Ishikawa (cell line): Measurements from ENCODE around the gene ANAPC4.

Experiments used
- CEBPB ChIP-seq: IDR thresholded peaks from 2 replicates; pipeline ENCODE4 v1.6.1; 2012
- CREB1 ChIP-seq: IDR thresholded peaks from 2 replicates; pipeline ENCODE4 v1.6.1; 2012; ENCODE audit warnings: low read depth
- EGR1 ChIP-seq: IDR thresholded peaks from 2 replicates; pipeline ENCODE4 v1.6.1; 2012
- EP300 ChIP-seq: IDR thresholded peaks from 2 replicates; pipeline ENCODE4 v1.6.1; 2012; ENCODE audit warnings: borderline replicate concordance
- FOXM1 ChIP-seq: IDR thresholded peaks from 2 replicates; pipeline ENCODE4 v1.6.1; 2012; ENCODE audit warnings: low read depth, borderline replicate concordance
- NFIC ChIP-seq: IDR thresholded peaks from 2 replicates; pipeline ENCODE4 v1.6.1; 2012
- RAD21 ChIP-seq: IDR thresholded peaks from 2 replicates; pipeline ENCODE4 v1.6.1; 2012; ENCODE audit warnings: low read depth
- TAF1 ChIP-seq: IDR thresholded peaks from 2 replicates; pipeline ENCODE4 v1.6.1; 2012; ENCODE audit warnings: low read depth, mild to moderate bottlenecking
- TCF12 ChIP-seq: IDR thresholded peaks from 2 replicates; pipeline ENCODE4 v1.6.1; 2012; ENCODE audit warnings: low read depth
- TEAD4 ChIP-seq: IDR thresholded peaks from 2 replicates; pipeline ENCODE4 v1.6.1; 2012
- YY1 ChIP-seq: IDR thresholded peaks from 2 replicates; pipeline ENCODE4 v1.6.1; 2012; ENCODE audit warnings: low read depth
- ZBTB7A ChIP-seq: IDR thresholded peaks from 2 replicates; pipeline ENCODE4 v1.6.1; 2012; ENCODE audit warnings: low read depth
- TF ChIP-seq, protein P1 (sequence below): IDR thresholded peaks from 2 replicates; pipeline ENCODE4 v1.6.1; 2012
- TF ChIP-seq, protein P2 (sequence below): IDR thresholded peaks from 2 replicates; pipeline ENCODE4 v1.6.1; 2012; ENCODE audit warnings: low read depth, mild to moderate bottlenecking
- TF ChIP-seq, protein P3 (sequence below): IDR thresholded peaks from 2 replicates; pipeline ENCODE4 v1.6.1; 2012

The ANAPC4 gene

DNA sequence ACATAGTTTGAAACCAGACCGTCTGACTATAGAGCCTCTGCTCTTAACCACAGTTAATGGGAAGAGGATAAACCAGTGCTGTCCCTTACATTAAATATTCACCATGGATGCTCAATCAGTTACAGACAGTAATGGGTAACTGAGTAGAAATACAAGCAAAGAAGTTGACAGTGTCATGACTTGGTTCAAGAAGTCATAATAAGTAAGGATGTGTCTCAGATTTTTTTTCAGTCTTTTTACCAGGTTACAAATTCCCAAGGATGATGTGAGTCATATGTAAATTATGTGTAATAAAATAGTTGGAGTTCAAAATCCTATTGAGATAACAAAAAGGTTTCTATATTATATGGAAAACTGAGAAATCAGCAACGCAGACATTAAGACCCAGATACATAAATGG lies 33.4 kb upstream of the ANAPC4 start:
- TF ChIP-seq, protein P1, sequence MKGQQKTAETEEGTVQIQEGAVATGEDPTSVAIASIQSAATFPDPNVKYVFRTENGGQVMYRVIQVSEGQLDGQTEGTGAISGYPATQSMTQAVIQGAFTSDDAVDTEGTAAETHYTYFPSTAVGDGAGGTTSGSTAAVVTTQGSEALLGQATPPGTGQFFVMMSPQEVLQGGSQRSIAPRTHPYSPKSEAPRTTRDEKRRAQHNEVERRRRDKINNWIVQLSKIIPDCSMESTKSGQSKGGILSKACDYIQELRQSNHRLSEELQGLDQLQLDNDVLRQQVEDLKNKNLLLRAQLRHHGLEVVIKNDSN, result no peak
- no peak for TF ChIP-seq CREB1
- TF ChIP-seq, protein P2, sequence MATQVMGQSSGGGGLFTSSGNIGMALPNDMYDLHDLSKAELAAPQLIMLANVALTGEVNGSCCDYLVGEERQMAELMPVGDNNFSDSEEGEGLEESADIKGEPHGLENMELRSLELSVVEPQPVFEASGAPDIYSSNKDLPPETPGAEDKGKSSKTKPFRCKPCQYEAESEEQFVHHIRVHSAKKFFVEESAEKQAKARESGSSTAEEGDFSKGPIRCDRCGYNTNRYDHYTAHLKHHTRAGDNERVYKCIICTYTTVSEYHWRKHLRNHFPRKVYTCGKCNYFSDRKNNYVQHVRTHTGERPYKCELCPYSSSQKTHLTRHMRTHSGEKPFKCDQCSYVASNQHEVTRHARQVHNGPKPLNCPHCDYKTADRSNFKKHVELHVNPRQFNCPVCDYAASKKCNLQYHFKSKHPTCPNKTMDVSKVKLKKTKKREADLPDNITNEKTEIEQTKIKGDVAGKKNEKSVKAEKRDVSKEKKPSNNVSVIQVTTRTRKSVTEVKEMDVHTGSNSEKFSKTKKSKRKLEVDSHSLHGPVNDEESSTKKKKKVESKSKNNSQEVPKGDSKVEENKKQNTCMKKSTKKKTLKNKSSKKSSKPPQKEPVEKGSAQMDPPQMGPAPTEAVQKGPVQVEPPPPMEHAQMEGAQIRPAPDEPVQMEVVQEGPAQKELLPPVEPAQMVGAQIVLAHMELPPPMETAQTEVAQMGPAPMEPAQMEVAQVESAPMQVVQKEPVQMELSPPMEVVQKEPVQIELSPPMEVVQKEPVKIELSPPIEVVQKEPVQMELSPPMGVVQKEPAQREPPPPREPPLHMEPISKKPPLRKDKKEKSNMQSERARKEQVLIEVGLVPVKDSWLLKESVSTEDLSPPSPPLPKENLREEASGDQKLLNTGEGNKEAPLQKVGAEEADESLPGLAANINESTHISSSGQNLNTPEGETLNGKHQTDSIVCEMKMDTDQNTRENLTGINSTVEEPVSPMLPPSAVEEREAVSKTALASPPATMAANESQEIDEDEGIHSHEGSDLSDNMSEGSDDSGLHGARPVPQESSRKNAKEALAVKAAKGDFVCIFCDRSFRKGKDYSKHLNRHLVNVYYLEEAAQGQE, result no peak
- TF ChIP-seq, protein P3, sequence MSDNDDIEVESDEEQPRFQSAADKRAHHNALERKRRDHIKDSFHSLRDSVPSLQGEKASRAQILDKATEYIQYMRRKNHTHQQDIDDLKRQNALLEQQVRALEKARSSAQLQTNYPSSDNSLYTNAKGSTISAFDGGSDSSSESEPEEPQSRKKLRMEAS, result no peak
- no peak for TF ChIP-seq EGR1
- no peak for TF ChIP-seq TAF1
- no peak for TF ChIP-seq YY1
- TF ChIP-seq CEBPB, result no peak
- TF ChIP-seq EP300, result no peak
- no peak for TF ChIP-seq RAD21
- no peak for TF ChIP-seq ZBTB7A
- TF ChIP-seq FOXM1, result no peak
- no peak for TF ChIP-seq TCF12
- no peak for TF ChIP-seq TEAD4
- TF ChIP-seq NFIC, result no peak

DNA sequence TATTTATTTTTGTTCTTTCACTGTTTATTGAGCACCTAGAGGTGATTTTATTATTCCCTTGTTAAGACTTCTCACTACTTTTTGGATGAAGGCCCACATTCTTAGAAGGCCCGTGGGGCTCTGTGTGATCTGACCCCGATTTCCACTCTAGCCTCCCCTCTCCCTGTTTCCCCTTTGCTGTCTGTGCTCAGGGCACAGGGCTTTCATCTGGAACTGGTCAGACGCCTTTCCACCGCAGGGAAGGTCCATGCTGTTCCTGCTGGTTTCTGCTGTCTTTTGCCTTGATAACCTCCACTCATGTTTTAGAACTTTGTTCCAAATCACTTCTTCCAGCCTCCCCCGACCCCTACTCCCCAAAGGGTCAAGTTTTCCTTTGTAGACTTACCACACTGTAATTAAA lies 31.3 kb upstream of the ANAPC4 start:
- TF ChIP-seq, protein P1, result no peak
- TF ChIP-seq TEAD4 (no peak), CEBPB (no peak), FOXM1 (no peak), CREB1 (no peak), RAD21 (no peak), EGR1 (no peak), TCF12 (no peak)

DNA sequence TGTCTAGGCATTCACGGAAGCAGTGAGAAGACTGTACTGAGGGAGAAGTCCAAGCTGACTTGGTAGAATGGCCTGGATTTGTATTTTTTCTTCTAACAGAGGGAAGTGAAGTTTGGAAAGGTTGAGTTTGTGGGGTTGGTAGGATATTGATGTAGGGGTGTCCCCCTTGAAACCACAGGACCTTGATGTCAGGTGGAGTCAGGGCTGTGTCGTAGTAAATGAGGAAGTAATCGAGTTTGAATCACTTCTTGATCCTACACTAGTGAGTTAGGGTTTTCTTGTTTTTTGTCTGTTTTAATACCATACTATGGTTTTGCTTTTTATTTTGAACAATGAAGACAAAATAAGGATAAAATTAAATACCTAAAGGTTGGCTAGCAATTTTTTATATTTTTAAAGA lies 30.1 kb upstream of the ANAPC4 start:
- no peak for TF ChIP-seq ZBTB7A
- TF ChIP-seq, protein P3, result no peak
- TF ChIP-seq TEAD4, result no peak
- TF ChIP-seq, protein P2, result no peak
- no peak for TF ChIP-seq RAD21
- no peak for TF ChIP-seq CREB1
- TF ChIP-seq EGR1, result no peak
- no peak for TF ChIP-seq TCF12
- TF ChIP-seq EP300, result no peak

DNA sequence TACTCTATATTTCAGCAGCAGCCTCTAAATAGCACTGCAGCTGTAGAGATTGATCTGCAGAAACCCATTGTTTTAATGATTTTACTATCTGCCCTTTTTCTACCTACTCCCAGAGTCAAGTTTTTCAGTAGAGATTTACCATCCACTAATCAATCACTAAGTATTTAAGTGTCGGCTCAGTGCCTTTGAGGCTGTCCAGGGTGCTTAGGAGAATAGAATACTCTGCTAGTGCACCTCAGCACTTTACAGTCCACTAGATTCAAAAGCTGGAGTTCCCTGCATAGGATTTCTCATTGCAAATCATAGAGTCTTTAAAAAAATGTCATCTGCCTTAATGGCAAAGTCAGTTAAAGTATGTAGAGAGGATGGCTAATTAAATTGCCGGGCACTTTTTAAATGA lies 29.6 kb upstream of the ANAPC4 start:
- TF ChIP-seq, protein P2, result peak; percentile 46; the same call in 1 of the 2 replicates
- TF ChIP-seq TEAD4, result no peak

DNA sequence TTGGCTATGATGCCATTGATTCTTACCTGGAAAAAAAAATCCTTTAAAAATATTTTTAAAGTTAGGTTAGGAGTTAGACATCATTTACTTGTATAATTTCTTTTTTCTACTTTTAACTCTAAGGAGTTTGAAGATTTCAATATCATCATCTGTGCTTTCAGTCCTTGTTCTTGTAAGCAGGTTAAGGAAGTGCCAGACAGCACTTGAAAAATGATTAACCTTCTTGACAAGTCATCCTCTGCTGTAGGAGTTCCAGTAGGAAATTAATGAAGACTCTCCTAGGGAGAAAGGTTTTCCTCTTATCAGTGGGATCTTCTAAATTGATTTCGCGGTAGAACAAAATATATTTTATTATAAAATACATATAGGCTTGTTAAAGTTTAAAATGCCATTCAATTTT lies 29.1 kb upstream of the ANAPC4 start:
- TF ChIP-seq, protein P2, result no peak
